Activated T-helper 9 cell treated with anti-CD3 and anti-CD28 coated beads, Interleukin-2, amount 50 U/mL, for 16 hours (primary cell): ENCODE results near the gene PLA2G12B.

Experiments
- DNase-seq: peaks from one replicate; pipeline ENCODE4 v3.0.0-alpha.2; 2020; ENCODE audit warnings: low read depth

The PLA2G12B gene

GRCh38 chr10:72890086-72890485 is 64.5 kb downstream of the PLA2G12B start:
- no peak for DNase-seq

- DNase-seq = no peak
These were observed 65.2 kb downstream of the PLA2G12B start for GRCh38 chr10:72889391-72889831.

- DNase-seq = no peak
These were observed 66.4 kb downstream of the PLA2G12B start for GRCh38 chr10:72888151-72888638.

GRCh38 chr10:72887043-72887442 is 67.6 kb downstream of the PLA2G12B start:
- no peak for DNase-seq

GRCh38 chr10:72886621-72887020 is 68.0 kb downstream of the PLA2G12B start:
- no peak for DNase-seq

GRCh38 chr10:72885953-72886352 is 68.7 kb downstream of the PLA2G12B start:
- DNase-seq = no peak
